Esophagus squamous epithelium (tissue), 4 donors: Measurements from ENCODE around the gene PRSS37.

Source experiments
- CTCF ChIP-seq, 6 experiments: fragments of 450-650 bp in 4 of 6; fragments of 200-600 bp in 2 of 6; sonication (generic) in 2 of 6; IDR thresholded peaks; one replicate each; pipeline ENCODE4 v1.5.1; 2016 to 2019; ENCODE audit warnings: antibody characterized with exemption in 6 of 6, mild to moderate bottlenecking in 4 of 6, moderate library complexity in 4 of 6
- POLR2A ChIP-seq, 4 donors: fragments of 450-650 bp; IDR thresholded peaks; one replicate each; pipeline ENCODE4 v1.6.1; 2017; ENCODE audit warnings: antibody characterized with exemption in 4 of 4, mild to moderate bottlenecking in 4 of 4, moderate library complexity in 3 of 4

DNA sequence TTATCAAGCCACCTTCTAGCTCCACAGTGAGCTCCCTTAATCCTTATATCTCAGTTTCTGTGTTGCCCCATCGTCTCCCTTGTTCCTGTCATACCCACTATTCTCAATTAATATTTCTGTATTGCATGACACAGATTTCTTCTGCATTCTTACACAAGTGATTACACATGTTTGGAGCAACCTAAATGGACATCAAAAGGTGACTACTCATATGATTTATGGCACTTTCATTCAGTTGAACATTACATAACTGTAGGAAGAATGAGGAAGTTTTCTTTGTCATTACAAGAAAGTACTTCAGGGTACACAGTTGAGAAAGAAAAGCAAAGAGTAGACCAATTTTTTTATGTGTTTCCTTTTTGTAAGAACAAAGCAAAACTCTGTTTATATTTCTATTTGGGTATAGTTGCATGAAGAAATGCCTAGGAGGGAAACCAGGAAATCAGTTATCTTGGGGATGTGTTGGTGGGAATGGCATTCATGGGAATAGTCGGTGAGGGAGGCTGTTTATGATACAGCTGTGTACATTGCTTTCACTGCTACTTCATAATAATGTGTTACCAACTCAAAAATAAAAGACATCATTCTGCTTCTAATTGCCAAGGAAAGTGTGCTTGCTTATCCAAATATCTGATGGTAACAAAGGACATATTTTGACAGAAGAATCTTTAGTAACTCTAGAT lies 23.6 kb upstream of the PRSS37 start:
- TF ChIP-seq CTCF (IDR thresholded peaks at IDR 0.05) (no peak), POLR2A (IDR thresholded peaks at IDR 0.05) (no peak)
